KMS-11 (cell line): Measurements from ENCODE around the gene TMEM204.

Source experiments
- H2AFZ ChIP-seq: fragments of 200-600 bp; sonication (generic); 2 replicates; pipeline ENCODE4 v1.6.1; 2016; ENCODE audit warnings: antibody characterized with exemption, mixed run types, low read depth
- H3K27ac ChIP-seq: fragments of 200-600 bp; sonication (generic); 2 replicates; pipeline ENCODE4 v1.6.1; 2016; ENCODE audit warnings: mild to moderate bottlenecking, mixed run types
- H3K27me3 ChIP-seq: fragments of 200-600 bp; sonication (generic); 2 replicates; pipeline ENCODE4 v1.6.1; 2017; ENCODE audit warnings: mild to moderate bottlenecking, low read depth, mixed run types, moderate library complexity; ENCODE audit not compliant: insufficient read depth
- H3K36me3 ChIP-seq: fragments of 200-600 bp; sonication (generic); 2 replicates; pipeline ENCODE4 v1.6.1; 2017; ENCODE audit warnings: mild to moderate bottlenecking, mixed run types; ENCODE audit not compliant: insufficient read depth
- H3K4me1 ChIP-seq: fragments of 200-600 bp; sonication (generic); 2 replicates; pipeline ENCODE4 v1.6.1; 2016; ENCODE audit warnings: mild to moderate bottlenecking, low read depth, mixed run types; ENCODE audit not compliant: poor library complexity, severe bottlenecking
- H3K4me2 ChIP-seq: fragments of 200-600 bp; sonication (generic); 2 replicates; pipeline ENCODE4 v1.7.0; 2016; ENCODE audit warnings: mild to moderate bottlenecking, mixed run types
- H3K4me3 ChIP-seq: fragments of 200-600 bp; sonication (generic); IDR thresholded peaks from 2 replicates; pipeline ENCODE4 v1.6.1; 2017; ENCODE audit warnings: low read depth, low read length, mixed read lengths; ENCODE audit not compliant: insufficient read depth
- H3K79me2 ChIP-seq: fragments of 200-600 bp; sonication (generic); 2 replicates; pipeline ENCODE4 v1.6.1; 2016; ENCODE audit warnings: low read depth, mixed run types; ENCODE audit not compliant: insufficient read depth
- H3K9ac ChIP-seq: fragments of 200-600 bp; sonication (generic); 2 replicates; pipeline ENCODE4 v1.6.1; 2016; ENCODE audit warnings: mild to moderate bottlenecking, mixed run types
- H4K20me1 ChIP-seq: fragments of 200-600 bp; sonication (generic); 2 replicates; pipeline ENCODE4 v1.6.1; 2016; ENCODE audit warnings: mild to moderate bottlenecking, mixed run types; ENCODE audit not compliant: insufficient read depth
- CTCF ChIP-seq: fragments of 200-600 bp; sonication (generic); conservative IDR thresholded peaks from 2 replicates; pipeline ENCODE4 v1.6.1; 2017; ENCODE audit warnings: low read depth, mild to moderate bottlenecking, antibody characterized with exemption, low read length, moderate library complexity, mixed read lengths

Gene TMEM204

GRCh38 chr16:1488054-1488601 lies 45.3 kb upstream of the TMEM204 start:
- H3K79me2 ChIP-seq = no peaks in the 10 kb centered on the region
- H3K4me1 ChIP-seq = peaks cover 9% of the 10 kb centered on the region
- TF ChIP-seq CTCF = no peak
- H3K27me3 ChIP-seq = peaks cover 52% of the 10 kb centered on the region
- no peak overlapping the region for H2AFZ ChIP-seq
- no peak overlapping the region for H3K9ac ChIP-seq
- H3K36me3 ChIP-seq = no peaks in the 10 kb centered on the region
- no peak overlapping the region for H3K4me2 ChIP-seq
- H3K4me3 ChIP-seq = no peak overlapping the region
- H3K27ac ChIP-seq = no peak overlapping the region
- H4K20me1 ChIP-seq = no peaks in the 10 kb centered on the region

GRCh38 chr16:1488619-1489018 lies 44.8 kb upstream of the TMEM204 start, which contains the start of gene PTX4:
TSS of gene PTX4 (minus strand) at chr16:1488944. CDS start at chr16:1488909, 35 bp downstream.
- peaks cover 3% of the 10 kb centered on the region; the same call in 1 of the 2 replicates for H3K79me2 ChIP-seq
- no peak within 1 kb of the TSS for H3K27ac ChIP-seq
- H3K9ac ChIP-seq = no peak within 1 kb of the TSS
- H3K36me3 ChIP-seq = no peaks in the 10 kb centered on the region
- no peaks in the 10 kb centered on the region for H4K20me1 ChIP-seq
- TF ChIP-seq CTCF = no peak
- peaks cover 47% of the 10 kb centered on the region for H3K27me3 ChIP-seq
- H3K4me2 ChIP-seq = no peak within 1 kb of the TSS
- H2AFZ ChIP-seq = no peak within 1 kb of the TSS
- H3K4me1 ChIP-seq = peaks cover 9% of the 10 kb centered on the region
- no peak within 1 kb of the TSS for H3K4me3 ChIP-seq

GRCh38 chr16:1489077-1489476 lies 44.4 kb upstream of the TMEM204 start:
- Histone ChIP-seq H3K36me3 (no peaks in the 10 kb centered on the region), H3K4me3 (no peak overlapping the region), H2AFZ (no peak overlapping the region), H3K27me3 (peaks cover 43% of the 10 kb centered on the region), H3K9ac (no peak overlapping the region), H3K79me2 (peaks cover 7% of the 10 kb centered on the region), H3K4me2 (no peak overlapping the region), H3K27ac (no peak overlapping the region), H4K20me1 (no peaks in the 10 kb centered on the region), H3K4me1 (peaks cover 10% of the 10 kb centered on the region)
- no peak for TF ChIP-seq CTCF

- H3K9ac ChIP-seq = no peak overlapping the region
- TF ChIP-seq CTCF = no peak
- H3K36me3 ChIP-seq = no peaks in the 10 kb centered on the region; the same call in 1 of the 2 replicates
- peaks cover 20% of the 10 kb centered on the region for H3K79me2 ChIP-seq
- no peak overlapping the region for H3K4me3 ChIP-seq
- peaks cover 22% of the 10 kb centered on the region for H3K27me3 ChIP-seq
- peaks cover 15% of the 10 kb centered on the region for H3K4me1 ChIP-seq
- H3K4me2 ChIP-seq = no peak overlapping the region
- no peaks in the 10 kb centered on the region for H4K20me1 ChIP-seq
- no peak overlapping the region for H2AFZ ChIP-seq
- H3K27ac ChIP-seq = no peak overlapping the region
Measured at GRCh38 chr16:1491327-1491726, 42.1 kb upstream of the TMEM204 start.
